ENCODE measurements around the gene HS3ST4.

Gene HS3ST4

GRCh38 chr16:26120729-26121128, 429.0 kb downstream of the HS3ST4 start:
- FAIRE-seq: no peak

DNA sequence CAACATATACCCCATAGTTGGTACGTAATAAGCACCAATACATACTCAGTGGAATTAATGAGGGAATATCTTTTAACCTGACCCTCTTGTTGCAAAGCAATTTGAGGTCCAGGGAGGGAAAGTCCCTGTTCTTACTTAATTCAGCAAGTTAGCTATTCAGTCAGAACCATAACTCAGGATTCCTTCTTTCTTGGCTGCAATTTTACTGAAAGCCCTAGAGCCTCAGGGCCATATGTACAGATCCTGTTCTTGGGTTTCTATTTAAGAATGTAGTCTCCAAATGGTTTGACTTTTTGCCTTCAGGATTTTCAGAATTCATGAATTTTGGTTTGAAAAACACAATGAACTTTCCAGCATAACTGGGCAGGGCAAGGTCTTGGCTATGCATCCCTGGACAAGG, 436.5 kb downstream of the HS3ST4 start:
- FAIRE-seq: no peak

- no peak for FAIRE-seq
Measured at GRCh38 chr16:26129997-26130396, 438.2 kb downstream of the HS3ST4 start.

DNA sequence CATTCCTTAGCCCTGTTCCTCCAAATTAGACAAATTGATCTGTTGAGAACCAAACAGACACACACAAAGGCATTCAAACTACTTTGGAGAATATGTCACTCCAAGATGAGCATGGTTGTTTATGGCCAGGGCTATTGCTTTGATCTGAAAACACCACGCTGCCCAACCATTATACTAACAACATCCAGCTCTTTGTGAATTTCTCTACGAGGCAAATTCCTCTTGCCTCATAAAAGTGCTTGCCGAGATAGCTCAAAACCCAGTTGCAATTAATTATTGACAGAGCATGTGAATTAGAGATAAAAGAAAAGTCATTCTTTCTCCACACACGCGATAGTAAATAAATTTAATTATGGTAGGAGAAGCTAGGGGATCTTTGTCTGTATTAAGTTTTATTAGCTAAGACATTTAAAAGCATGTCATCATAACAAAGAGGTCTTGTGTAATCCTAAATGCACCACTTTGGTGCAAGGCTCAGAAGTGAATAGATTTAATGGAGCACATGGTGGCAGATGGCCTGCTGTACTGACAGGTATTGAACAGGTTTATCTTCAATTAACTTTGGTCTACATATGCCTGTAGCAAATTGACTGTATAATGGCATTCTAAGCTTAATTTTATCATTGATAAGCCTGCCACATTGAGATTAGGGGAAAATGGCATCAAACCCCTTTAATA, 441.8 kb downstream of the HS3ST4 start:
- FAIRE-seq: no peak

DNA sequence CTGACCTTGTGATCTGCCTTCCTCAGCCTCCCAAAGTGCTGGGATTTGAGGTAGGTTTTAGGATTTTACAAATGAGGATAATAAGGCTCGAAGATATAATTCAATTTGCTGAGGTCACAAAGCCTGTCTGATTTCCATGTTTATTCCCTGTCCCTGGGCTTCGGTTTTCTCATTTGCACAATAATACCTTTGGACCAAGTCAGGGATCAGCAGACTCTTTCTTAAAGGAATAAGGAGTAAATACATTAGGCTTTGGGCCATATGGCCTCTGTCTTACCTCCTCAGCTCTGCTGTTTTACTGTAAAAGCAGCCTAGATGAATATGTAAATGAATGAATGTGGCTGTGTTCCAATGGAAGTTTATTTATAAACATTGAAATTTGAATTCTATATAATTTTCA, 442.8 kb downstream of the HS3ST4 start:
- no peak for FAIRE-seq

DNA sequence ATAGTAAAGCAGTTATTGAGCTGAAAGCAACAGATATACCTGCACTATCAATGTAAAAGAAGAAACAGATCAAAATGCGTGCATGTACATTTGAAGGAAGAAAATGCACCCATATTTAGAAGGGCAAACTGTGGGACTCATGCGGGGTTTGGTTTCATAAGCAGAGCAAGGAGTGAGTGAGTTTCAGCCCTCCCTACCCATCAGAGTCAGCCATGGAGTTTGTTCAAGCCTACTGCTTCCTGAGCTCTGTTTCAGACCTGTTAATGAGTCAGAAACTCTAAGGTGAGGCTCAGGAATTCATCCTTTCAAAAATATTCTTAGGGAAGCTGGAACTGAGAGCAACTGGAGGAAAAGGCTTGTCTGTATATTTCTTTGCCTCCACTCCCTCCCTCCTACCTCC, 446.2 kb downstream of the HS3ST4 start:
- no peak for FAIRE-seq

- no peak for FAIRE-seq
Measured at GRCh38 chr16:26139091-26139490, 447.3 kb downstream of the HS3ST4 start.

GRCh38 chr16:26139884-26140283, 448.1 kb downstream of the HS3ST4 start:
- no peak for FAIRE-seq

DNA sequence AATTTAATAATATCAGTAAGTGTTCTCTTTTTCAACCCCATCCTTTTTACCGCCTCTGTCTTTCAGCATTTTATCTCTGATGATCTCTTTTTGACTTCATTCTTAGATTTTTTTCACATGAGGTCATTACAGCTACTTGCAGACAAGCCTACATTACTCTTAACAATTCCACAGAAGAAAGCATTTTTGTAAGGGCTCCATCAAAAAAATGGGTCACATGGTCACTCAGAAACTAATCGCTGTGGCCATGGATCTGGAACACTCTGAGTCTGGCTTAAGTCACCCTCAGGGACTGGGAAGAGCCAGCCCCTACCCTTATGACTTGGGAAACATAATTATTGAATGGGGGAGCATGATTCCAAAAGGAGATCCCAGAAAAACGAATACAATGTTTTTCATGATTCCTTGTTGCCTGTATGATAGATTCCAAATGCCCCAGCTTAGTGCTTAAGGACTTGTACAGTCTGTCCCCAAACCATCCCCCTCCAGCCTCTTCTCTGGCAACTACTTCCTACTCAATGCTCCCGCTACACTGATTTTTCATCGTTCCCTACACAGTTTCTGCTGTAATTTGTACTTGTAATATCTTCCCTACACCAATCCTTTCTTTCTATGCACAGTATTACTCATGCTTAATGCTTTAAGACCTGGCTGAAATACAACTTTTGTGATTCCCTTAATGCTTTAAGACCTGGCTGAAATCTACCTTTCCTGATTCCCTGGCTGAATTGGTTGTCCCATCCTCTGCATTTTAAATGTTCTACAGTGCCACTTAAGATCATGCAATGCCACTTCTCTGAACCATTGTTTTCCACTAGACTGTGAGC, 457.8 kb downstream of the HS3ST4 start:
- no peak for FAIRE-seq

- no peak for FAIRE-seq
Measured at GRCh38 chr16:26155221-26155620, 463.5 kb downstream of the HS3ST4 start.

DNA sequence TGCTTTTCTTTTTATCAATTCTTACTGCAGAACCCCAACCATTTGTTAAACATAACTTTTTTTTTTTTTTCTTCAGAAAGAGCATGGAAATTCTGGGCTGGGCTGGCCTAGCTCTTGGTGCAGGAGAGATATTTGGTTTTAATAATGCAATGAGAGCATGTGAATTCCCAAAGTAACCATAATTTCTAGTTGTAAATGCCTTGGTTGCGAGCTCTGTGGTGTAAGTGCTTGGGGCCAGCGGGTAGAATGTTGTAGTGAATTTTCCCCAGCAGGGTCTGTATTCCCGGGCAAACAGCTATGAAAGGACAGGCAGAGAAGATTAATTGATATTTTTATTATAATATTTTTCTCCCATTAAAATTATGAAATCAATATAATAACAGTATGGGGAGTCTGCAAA, 465.6 kb downstream of the HS3ST4 start:
- no peak for FAIRE-seq

GRCh38 chr16:26158142-26158759, 466.5 kb downstream of the HS3ST4 start:
- no peak for FAIRE-seq

DNA sequence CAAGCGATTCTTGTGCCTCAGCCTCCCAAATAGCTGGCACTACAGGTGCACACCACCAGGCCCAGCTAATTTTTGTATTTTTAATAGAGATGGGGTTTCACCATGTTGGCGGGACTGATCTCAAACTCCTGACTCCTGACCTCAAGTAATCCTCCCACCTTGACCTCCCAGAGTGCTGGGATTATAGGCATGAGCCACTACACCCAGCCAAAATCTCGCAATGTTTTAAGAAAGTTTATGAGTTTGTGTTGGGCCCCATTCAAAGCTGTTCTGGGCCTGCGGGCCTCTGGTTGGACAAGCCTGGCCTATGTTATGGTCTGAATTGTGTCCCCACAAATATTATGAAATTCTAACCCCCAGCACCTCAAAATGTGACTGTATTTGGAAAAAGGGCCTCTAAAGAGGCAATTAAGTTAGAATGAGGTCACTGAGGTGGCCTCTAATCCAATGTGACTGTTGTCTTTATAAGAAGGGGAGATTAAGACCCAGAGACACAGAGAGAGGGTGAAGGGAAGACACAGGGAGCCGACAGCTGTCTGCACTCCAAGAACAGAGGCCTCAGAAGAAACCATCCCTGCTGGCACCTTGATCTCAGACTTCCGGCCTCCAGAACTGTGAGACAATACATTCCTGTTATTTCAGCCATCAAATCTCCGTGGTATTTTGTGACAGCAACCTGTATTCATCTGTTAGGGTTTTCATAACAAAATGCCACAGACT, 469.9 kb downstream of the HS3ST4 start:
- no peak for FAIRE-seq

DNA sequence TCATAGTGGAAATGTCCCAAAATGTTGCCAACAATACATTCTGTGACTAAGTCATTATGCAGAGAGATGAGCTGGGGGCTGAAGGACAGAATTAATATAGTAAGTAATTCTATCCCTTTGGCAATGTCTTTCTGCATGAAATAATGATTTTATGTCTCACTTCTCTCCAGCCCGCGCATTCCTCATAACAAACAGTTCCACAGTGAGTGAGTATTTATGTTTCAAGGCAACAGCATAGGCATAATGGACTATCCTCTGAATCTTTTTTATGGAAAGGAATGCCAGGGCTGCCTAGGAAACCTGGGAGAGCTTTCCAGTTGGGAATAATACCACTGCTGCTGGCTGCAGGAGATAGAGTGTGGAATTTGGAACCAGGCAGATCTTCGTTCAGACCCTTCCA, 477.7 kb downstream of the HS3ST4 start:
- no peak for FAIRE-seq

DNA sequence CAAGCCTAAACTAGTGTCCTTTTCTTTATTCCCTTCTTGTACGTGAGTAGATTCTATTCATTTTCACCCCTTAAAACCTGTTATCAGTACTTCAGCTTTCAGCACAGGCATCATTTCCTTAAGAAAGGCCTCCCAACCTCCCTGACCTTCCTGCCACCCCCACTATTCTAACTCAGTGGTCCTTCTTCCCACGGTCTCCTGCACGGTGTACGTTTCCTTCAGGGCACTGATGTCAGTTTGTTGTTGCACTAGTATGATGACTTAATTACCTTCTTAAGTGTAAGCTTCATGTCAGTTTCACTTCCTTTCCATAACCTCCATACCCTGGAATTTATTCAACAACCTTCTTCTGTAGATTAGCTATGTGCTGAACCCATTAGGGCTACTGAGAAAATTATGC, 484.2 kb downstream of the HS3ST4 start:
- no peak for FAIRE-seq

- FAIRE-seq: no peak
Measured at GRCh38 chr16:26177438-26177837, 485.7 kb downstream of the HS3ST4 start.

DNA sequence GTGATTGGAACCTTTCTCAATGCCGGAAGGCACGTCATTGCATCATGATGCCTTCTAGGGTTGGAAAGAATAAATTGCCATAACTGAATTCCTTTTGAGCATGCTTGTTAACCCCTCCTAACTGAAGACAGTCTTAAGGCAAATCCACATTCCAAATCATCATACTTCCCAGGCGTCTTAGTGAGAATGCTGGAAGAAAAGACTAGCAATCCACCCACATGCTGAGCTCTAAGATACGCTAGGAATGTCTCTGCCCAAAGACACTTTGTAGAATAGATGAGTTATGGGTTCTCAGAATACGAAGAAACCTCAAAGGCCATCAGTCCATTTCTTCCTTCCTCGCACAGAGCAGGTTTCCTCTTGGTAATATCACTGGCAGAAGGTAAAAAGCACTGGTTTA, 486.5 kb downstream of the HS3ST4 start:
- no peak for FAIRE-seq

- no peak for FAIRE-seq
Measured at GRCh38 chr16:26186091-26186615, 494.4 kb downstream of the HS3ST4 start.
